Neural cell (in vitro differentiated cells): ENCODE measurements around the gene THBD.

Experiments
- CTCF ChIP-seq: fragments of 450-650 bp; IDR thresholded peaks from 2 replicates; pipeline ENCODE4 v1.5.1; 2014; ENCODE audit warnings: antibody characterized with exemption, mild to moderate bottlenecking, moderate library complexity; ENCODE audit not compliant: poor library complexity, severe bottlenecking
- EZH2 ChIP-seq: fragments of 200-600, 300-800 bp; shearing (Covaris generic), sonication (generic); IDR thresholded peaks from 2 replicates; pipeline ENCODE4 v1.6.1; 2014; ENCODE audit warnings: antibody characterized with exemption, low read length, borderline replicate concordance, mild to moderate bottlenecking; ENCODE audit not compliant: insufficient read depth, poor library complexity, severe bottlenecking
- POLR2AphosphoS5 ChIP-seq: IDR thresholded peaks from 2 replicates; pipeline ENCODE4 v1.6.1; 2012
- REST ChIP-seq: IDR thresholded peaks from 2 replicates; pipeline ENCODE4 v1.6.1; 2012; ENCODE audit warnings: borderline replicate concordance
- SMC3 ChIP-seq: fragments of 450-650 bp; conservative IDR thresholded peaks from 2 replicates; pipeline ENCODE4 v1.6.1; 2014; ENCODE audit warnings: antibody characterized with exemption, mild to moderate bottlenecking, moderate library complexity; ENCODE audit not compliant: poor library complexity
- TAF1 ChIP-seq: IDR thresholded peaks from 2 replicates; pipeline ENCODE4 v1.6.1; 2012; ENCODE audit warnings: low read depth

GRCh38 chr20:23021541-23021940 is 27.9 kb downstream of the THBD start:
- no peak for TF ChIP-seq CTCF
- no peak for TF ChIP-seq REST
- TF ChIP-seq SMC3: no peak
- no peak for TF ChIP-seq TAF1
- no peak for TF ChIP-seq POLR2AphosphoS5
- TF ChIP-seq EZH2: no peak
